Activated CD8-positive, alpha-beta memory T cell treated with anti-CD3 and anti-CD28 coated beads, Interleukin-2, amount 50 U/mL, for 4 hours (primary cell): Measurements from ENCODE around the gene MYO5B.
"Not testable (repeated sequence)": the region's sequence is repeated elsewhere in the genome, so short reads cannot be mapped to it uniquely, and the experiment has no call there.

ENCODE experiments used
- DNase-seq: peaks from one replicate; pipeline ENCODE4 v3.0.0-alpha.2; 2020

MYO5B gene

DNA sequence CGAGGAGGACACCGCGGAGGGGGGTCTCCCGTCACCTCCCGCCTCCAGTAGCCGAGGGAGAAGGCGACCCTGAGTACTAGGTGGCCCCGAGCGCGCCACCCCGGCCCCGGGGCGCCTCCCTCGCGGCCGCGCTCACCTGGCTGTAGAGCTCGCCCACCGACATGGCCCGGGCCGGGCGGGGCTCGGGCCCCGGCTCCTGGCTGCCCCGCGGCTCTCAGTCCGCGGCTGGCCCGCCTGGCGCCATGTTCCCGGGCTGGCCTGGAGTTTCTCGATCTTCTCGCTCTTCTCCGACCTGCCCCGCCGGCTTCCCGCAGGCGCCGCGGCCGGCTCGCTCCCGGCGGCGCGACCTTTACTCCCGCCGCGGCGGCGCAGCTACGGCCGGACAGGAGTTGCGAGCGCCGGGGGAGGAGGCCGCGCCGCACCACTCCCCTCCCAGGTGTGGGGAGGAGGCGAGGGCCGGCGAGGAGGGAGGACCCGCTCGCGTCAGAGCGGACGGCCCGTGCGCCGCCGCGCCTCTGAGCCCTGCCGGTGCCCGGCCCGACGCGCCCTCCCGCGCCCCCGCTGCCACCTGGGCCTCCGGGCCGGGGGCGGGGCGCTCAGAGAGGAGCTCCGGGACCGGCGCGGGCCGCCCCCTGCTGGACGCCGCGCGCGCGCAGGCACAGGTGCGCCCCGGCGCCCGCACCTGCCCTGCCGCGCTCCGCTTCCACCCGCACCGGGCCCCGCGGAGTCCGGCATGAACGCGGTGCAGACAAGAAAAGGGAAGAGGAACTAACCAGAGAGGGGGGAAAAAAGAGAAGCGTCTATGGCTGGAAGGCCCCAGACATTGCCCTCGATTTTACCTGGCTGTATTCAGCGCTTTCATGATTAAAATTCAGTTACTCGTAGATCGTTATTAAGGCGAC, at the start of gene MYO5B:
MYO5B (minus strand) TSS at position 517 of the 902 bp plus-strand sequence; CDS start at position 163, 354 bp downstream.
- DNase-seq = peak; percentile 54

DNA sequence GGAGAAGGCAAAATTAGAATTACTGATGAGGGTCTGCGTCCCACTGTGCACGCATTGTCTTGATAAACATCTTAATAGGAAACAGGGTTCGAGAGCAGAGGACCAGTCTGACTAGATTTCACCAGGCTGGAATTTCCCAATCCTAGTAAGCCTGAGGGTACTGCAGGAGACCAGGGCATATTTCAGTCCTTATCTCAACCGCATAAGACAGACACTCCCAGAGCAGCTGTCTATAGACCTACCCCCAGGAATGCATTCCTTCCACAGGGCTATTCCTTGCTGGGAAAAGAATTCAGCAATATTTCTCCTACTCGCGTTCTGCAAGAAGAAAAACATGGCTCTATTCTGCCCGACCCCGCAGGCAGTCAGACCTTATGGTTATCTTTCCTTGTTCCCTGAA, 46.8 kb upstream of the MYO5B start:
- DNase-seq = not testable (repeated sequence)

DNA sequence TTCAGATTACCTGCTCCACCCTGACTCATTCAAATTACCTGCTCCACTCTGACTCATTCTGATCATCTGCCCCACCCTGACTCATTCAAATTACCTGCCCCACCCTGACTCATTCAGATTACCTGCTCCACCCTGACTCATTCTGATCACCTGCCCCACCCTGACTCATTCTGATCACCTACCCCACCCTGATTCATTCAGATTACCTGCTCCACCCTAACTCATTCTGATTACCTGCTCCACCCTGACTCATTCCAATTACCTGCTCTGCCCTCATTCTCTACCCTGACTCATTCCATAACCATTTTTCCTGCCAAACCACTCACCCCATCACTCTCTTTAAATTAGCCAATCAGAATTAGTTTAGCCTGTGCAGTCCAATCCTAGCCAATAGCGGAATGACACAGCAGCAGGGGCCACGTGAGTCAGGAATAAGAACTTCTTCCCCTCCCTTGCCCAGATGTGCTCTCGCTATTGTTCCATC, 45.2 kb upstream of the MYO5B start:
- no peak for DNase-seq

DNA sequence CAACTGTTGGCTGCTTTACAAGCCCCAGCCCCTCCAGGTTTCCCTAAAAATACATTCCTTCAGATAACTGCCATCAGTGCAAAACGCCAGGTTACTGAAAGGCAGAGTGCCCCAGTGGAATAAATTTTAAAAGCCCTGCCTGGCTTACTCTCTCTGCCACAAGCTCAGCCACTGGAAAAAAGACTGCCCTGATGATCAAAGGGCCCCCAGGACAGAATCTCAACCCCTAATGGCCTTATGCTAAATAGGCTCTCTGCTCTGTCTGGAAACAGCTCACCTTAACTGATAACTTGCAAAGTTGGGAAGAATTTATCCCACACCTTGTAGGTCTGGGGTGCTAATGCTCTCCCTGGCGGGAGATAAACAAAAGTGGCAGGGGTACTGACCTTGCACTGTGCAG, 37.5 kb upstream of the MYO5B start:
- DNase-seq = no peak

DNA sequence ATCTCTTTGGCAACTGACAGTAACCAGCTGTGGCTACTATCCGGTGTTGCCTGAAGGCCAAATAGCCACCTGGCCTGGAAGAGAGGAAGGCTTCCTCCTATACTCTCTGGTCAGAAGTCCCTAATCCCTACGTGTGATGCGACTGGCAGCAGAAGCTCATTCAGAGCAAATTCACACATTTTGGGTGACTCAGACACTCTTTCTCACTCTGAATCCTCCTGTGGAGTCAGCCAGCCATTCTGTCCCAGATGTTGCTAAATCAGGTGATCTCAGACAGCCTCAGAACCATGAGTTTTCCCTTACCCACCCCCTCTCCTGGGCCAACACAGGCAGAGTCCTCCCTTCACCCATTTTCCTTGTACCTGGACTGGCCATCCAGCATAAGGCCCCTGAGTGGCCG, 36.7 kb upstream of the MYO5B start:
- DNase-seq = no peak

DNA sequence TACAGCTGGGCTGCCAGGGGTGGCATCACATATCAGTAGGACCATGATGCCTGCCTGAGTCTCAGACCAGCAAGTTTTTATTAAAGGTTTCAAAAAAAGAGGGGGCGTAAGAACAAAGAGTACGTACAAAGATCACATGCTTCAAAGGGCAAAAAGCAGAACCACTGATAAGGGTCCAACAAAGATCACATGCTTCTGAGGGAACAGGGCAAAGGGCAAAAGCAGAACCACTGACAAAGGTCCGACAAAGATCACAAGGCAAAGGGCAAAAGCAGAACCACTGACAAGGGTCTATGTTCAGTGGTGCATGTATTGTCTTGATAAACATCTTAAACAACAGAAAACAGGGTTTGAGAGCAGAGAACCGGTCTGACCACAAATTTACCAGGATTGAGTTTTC, 25.3 kb upstream of the MYO5B start:
- not testable (repeated sequence) for DNase-seq

DNA sequence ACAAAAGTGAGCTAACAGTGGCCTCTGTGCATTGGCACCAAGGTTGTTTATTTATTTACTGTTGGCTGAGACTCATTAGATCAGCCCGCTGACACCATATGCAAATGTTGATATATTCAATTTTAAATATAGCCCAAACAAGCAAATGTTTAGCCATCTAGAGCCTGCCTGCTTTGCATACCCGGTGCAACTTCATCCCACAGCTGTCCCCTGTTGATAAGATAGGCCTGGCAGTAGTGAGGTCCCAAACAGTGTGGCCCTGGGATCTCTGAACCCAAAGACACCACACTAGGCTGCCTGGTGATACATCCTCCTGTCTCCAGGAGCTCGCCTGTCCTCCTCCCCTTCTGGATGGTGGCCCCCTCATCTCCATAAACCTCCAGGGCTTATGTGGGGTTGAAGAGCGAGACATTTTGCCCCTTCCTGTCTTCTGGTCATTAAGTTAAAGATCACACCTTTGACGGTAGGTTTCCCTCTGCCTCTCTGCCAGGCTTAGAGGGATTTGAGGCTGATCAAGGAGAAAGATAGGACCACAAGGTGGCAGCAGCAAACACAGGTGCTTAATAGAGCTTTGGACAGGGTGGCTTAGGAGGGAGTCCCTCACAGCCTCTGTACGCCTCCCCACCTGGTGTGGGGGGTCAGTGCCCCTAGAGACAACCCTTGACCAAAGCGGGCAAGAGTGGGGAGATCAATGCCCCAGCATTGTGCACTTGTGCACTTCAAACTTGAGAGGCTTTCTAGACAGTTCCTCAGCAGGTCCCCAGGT, 23.7 kb upstream of the MYO5B start:
- DNase-seq = peak; percentile 24

DNA sequence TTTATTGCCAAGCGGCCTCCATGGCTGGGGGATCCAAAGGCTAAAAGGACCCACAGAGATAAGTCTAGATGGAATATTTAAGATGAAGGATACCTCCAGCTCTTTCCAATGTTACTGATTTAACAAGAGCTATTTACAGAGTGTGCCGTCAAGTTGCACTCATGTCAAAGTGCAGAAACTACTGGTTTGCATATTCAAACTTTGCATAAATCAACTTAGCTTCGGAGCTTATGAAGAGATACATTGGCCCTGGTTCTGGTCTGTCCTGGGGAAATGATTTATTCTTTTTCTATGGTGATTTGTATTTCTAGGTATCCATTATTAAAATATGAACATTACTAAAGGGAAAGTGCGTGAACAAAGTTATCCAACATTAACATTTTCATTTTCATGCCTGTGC, 14.4 kb upstream of the MYO5B start:
- no peak for DNase-seq

DNA sequence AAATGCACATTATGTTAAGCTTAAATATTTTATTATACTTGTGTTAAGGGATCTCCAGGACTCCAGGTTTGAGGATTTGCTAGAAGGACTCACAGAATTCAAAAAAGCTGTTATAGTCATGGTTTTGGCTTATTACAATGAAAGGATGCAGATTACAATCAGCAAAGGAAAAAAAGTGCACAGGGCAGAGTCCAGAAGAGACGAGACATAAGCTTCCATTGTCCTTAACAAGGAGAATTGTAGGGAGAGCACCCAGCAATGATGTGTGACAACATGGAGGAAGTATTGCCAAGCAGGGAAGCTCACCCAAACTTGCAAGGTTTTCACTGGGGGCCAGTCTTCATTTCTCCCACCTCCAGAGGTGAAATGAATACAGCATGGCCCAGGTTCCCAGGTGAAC, 12.8 kb upstream of the MYO5B start:
- no peak for DNase-seq

DNA sequence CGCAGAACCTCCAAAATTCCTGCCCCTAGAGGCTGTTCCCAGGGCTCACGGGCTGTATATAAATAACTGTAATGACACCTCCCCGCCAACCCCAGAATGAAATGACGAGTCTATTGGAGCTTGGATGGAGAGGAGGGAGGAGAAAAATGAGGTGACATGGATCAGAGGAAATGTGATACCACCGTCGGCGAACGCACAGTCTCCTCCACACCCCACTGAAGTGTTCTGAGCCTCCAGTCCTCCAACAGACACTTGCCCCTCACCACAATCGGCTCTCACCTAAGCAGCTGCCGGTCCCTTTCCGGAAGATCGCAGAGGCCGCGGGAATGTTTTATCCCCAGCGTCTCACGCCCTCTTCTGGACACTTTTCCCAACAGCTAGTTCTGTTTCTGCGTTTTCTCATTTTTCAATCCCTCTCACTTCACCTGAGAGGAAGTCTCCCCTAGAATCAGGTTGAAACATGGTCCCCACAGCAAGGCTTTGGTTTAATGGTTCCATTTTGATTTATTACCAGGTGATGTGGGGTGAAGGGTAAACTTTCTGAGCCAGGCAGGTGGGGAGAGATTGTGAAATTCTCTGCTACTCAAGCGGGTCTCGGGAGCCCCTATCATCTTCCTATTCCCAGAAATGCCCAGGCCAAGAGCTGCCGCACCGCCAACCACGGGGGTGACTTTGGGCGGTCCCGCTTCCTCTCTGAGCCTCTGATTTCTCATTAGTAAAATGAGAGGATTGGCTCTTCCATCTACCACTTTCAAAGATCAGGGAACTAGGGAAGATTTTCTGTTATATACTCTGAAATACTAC, 9.1 kb upstream of the MYO5B start:
- no peak for DNase-seq

DNA sequence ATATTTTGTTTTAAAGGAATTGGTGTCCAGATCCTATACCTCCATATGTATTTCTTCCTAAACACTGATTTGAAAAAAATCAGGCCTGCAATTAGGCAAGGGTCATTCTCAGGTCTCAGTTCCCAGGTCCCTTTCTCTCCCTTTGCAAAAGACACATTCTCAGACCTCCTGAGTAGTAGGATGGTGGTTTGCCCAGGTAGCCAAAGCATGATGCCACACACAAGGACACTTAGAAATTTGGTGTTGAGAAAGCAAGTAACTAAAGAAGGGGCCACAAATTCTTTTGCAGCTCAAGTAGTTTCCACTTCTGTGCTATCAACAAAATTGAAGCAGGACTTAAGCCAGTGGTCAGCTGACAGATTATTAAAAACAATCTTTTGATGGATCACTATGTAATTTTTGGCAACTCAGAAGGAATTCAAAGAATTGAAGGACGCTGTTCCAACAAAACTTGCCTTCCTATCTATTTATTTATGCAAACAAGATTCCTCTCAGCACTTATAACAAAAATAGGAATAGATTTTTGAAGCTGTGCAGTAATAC, 6.6 kb upstream of the MYO5B start:
- DNase-seq = no peak

DNA sequence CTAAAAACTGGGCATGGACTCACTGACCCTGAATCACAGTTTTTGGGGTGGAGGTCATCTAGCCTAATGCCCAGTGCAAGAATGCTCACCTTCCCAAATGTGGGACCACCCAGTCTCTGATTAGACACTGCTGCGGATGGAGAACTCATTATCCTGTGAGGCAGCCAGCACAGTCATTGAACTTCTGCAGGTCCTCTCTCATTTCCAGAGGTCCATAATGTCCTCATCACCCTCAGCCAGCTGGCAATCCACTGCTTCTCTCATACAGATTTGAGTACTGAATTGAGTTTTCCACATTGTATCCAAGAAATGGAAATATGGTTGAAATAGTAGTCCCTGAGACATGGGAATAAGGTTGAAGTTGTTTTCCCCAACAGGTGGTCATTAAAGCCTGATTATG, 5.0 kb upstream of the MYO5B start:
- DNase-seq = no peak

DNA sequence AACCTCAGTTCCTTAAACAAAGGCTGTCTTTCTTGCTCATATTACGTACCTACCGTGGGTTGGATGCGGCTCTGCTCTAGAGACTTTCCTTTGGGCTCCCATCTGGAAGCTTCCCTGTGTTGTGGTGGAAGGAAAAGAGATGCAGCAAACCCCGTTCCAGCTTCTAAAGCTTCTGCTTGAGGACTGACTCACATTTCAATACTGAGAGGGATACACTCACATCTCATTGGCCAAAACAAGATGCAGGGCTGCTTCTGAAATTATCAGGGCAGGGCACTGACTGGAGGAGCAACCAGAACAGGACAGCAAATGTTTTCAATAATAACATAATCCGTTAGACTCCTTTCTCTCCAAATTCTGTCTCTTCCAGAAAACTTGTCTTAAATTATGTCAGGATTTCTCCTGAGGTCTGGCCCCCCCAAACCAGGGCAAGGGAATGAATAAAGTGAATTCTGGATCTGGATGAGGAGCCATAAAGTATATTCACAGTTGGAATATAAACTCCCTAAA, 4.5 kb upstream of the MYO5B start:
- DNase-seq = no peak

DNA sequence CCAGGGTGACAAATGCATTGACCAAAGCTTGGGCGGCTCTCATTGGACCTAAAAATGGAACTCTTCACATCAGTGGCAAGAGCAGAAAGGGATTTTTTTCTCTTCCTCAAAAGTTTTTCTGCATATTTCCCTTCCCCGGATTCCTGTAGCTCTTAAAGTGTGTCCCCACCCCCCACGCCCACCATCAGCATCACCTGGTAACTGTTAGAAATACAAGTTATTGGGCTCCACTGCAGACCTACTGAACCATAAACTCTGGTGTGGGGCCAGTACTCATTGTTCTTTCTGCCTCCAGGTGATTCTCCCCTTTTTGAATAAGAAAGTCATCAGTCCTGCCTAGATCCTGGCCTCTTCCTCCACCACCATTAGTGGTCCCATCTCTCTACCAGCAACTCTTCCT, 1.3 kb upstream of the MYO5B start:
- DNase-seq = no peak

DNA sequence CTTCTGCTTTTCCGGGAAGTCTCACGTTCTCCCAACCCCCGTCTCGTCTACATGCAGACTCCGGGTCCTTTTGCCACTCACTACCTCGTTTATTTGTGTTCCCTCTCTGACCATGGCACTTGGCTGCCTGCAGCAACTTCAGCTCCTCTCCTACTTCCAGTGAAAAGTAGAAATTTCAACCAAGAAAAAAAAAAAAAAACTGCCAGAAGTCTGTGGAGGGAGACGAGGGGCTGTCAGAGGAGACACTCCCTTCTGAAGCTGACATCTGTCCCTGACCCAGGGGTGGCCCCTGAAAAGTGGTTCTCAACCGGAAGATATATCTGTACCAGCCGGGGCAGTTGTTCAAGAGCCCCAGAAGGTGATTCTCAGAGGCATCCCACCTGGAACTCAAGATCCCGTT, 742 bp upstream of the MYO5B start:
- DNase-seq = no peak

DNA sequence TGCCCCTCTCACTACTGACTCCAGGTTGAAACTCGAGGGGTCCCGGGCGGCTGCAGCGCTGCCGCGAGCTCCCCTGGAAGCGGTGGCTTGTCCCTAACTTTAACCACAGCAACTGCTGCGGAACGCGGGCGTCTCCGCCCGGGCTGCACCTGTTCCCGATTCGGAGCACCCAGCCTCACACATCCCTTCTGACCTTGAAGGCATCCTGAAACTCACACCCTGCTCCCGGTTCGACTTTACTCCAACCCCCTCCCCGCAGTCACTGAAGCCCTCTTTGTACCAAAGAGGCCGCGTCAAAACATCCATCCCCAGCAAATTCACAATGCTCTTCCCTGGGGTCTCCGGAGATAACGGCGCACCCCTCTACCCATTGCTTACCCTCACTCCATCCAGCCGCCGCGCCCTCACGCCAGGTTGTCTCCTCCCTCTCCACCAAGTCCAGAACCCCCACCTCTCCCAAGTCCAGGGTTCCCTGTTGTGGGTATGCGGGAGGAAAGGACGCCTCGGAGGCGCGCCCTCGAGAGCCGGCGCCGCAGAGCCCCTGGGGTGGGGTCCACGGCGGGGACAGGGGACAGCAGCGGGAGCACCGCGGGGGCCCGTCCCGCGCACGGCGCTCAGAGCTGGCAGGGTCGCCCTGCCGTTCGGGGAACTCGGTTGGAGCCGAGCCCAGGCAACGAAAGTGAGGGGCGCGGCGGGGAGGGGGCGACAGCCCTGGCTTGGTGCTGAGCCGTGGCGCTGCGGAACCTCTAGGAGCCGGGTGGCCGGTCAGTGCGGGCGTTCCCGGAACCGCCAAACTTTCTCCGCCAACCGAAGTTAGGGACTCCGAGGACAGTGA, 934 bp downstream of the MYO5B start:
- DNase-seq = no peak

DNA sequence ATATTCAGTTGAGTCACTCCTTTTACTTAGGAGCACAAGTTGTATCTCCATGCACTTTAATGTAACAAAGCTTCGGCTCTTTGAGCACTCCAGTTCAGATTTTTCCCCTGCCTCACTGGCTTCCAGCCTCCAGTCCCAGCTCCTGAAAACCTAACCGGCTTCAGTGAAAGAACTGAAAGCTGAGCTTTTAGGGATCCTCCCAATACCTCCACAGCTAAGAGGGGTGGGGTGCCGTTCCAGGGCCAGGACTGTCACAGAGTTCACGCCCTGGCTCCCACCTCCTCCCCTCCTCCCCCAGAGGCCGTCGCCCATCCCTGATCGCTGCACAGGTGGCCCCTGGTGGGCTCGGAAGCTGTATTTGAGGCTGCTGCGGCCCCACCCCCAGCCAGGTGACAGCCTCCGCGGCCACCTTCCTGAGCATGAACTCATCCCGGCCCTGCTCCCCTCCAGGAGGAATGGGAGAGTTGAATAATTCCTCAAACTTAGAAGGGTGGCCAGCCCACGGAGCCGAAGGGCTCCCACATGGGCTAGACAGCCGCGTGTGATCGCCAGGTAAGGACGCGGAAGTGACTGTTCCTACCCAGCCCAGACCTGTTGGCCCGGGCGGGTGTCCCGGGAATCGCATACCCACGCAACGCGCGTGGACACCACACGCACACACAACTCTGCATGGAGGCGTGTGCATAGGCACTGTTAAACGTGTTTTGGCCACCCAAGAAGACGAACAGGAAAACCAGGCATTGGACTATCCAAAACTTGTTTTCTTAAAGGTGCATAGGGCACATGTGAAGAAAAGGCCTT, 1.8 kb downstream of the MYO5B start:
- DNase-seq = no peak

DNA sequence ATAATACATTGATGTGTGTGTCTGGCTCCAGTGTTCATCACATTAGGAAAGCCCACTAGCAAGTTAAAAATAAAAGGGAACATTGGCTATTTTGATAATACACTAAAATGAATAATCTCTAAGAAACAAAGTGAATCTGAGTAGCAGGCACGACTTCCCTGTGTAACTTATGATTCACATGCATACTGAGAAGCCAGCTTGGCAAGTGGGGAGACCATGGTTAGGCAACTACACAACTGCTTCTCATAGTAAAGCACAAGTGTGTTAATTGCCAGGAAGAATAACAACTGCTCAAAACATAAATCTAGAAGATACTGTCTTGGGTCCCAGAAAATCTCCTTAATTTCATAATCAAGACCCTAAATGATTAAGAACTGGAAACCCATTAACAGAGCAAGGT, 4.0 kb downstream of the MYO5B start:
- DNase-seq = no peak

DNA sequence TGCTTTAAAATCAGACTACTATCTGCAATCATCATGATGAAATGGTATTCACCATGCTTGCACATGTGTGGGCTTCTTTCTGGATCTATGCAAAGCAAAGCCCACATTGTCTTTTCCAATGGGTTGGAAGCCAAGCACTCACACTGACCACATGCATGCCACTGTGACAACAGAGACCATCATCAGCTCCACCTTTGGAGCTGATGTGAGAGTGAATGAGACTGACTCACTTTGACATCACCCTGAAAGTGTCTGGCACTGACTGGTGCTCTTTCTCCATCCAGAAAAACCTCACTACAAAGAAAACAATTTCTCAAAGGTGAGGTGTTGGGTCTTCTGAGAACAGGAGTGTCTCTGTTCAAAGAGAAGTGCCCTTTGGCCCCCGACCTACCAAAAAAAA, 4.7 kb downstream of the MYO5B start:
- no peak for DNase-seq

DNA sequence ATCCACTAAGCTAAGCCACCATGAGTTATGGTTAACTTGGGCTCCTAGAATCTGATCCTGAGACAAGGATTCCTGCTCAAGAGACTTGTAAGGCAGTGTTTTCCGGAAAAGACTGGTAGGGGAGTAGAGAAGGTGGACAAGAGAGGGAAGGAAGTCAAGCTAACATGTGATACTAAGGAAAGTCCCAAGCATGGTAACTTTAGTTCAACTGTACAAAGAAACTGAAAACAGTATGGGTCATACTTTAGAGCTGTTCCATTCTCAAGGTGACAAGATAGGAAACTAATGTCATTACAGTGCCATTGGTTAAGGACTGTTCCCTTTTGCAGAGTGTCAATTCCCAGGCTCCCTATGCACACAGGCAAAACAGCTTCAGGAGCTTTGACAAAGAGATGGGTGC, 5.8 kb downstream of the MYO5B start:
- DNase-seq = no peak

DNA sequence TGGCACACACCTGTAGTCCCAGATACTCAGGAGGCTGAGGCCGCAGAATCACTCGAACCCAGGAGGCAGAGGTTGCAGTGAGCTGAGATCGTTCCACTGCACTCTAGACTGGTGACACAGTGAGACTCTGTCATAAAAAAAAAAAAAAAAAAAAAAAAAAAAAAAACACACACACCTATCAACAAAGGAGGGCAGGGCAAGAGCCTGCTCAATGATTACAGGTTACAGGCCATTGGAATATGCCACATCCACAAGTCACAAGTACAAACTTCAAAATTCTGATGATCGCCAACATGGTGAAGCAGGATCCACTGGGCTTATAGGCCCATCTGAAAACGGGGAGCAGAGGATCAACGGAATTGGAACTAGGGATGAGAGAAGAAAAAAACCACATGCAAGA, 6.3 kb downstream of the MYO5B start:
- DNase-seq = no peak
